Stimulated activated CD8-positive, alpha-beta memory T cell treated with anti-CD3 and anti-CD28 coated beads, Interleukin-15, amount 100 ng/mL, for 4 hours (primary cell): ENCODE measurements around the gene ERVMER34-1.
A peak's percentile ranks its signal among the peaks of the same experiment; 100 is the strongest.

Experiments
- DNase-seq, 2 donors: peaks; one replicate each; pipeline ENCODE4 v3.0.0-alpha.2; 2020; ENCODE audit warnings: low read depth in 2 of 2

The ERVMER34-1 gene

GRCh38 chr4:52750819-52751486 lies at the start of gene ERVMER34-1:
Gene ERVMER34-1, minus strand, starts transcription at chr4:52751425. Its CDS starts 5,905 bp downstream, at chr4:52745520.
- DNase-seq: no peak

GRCh38 chr4:52799813-52800212 lies 48.6 kb upstream of the ERVMER34-1 start:
- DNase-seq: no peak

- DNase-seq: no peak
These were observed 44.3 kb upstream of the ERVMER34-1 start for GRCh38 chr4:52795533-52795932.

- DNase-seq: no peak
These were observed 40.7 kb upstream of the ERVMER34-1 start for GRCh38 chr4:52791936-52792335.

- DNase-seq: no peak
These were observed 38.5 kb upstream of the ERVMER34-1 start for GRCh38 chr4:52789774-52790173.

GRCh38 chr4:52788806-52789205 lies 37.6 kb upstream of the ERVMER34-1 start:
- no peak for DNase-seq

- DNase-seq: no peak
These were observed 31.8 kb upstream of the ERVMER34-1 start for GRCh38 chr4:52783069-52783468.

- DNase-seq: no peak
These were observed 29.6 kb upstream of the ERVMER34-1 start for GRCh38 chr4:52780617-52781354.

- no peak for DNase-seq
These were observed 29.0 kb upstream of the ERVMER34-1 start for GRCh38 chr4:52780206-52780605.

- no peak for DNase-seq
These were observed 9.0 kb upstream of the ERVMER34-1 start for GRCh38 chr4:52760256-52760655.

- no peak for DNase-seq
These were observed 4.2 kb upstream of the ERVMER34-1 start for GRCh38 chr4:52755426-52755825.

- no peak for DNase-seq
These were observed 1.7 kb upstream of the ERVMER34-1 start for GRCh38 chr4:52752936-52753335.

- no peak for DNase-seq
These were observed 274 bp upstream of the ERVMER34-1 start for GRCh38 chr4:52751487-52751911.

GRCh38 chr4:52750213-52750612 lies 1.0 kb downstream of the ERVMER34-1 start:
- DNase-seq: no peak

- no peak for DNase-seq
These were observed 2.8 kb downstream of the ERVMER34-1 start for GRCh38 chr4:52748432-52748831.

GRCh38 chr4:52744588-52744987 lies 6.6 kb downstream of the ERVMER34-1 start:
- DNase-seq: no peak

GRCh38 chr4:52743444-52744019 lies 7.7 kb downstream of the ERVMER34-1 start:
- no peak for DNase-seq

- DNase-seq: no peak
These were observed 21.6 kb downstream of the ERVMER34-1 start for GRCh38 chr4:52729586-52729985.

- no peak for DNase-seq
These were observed 22.5 kb downstream of the ERVMER34-1 start for GRCh38 chr4:52728691-52729240.

GRCh38 chr4:52726826-52727580 lies 24.2 kb downstream of the ERVMER34-1 start:
- no peak for DNase-seq

GRCh38 chr4:52721968-52722815 lies 29.0 kb downstream of the ERVMER34-1 start:
- DNase-seq: peak; percentile 73 to 82
